ENCODE data around the gene MMP27.

MMP27 gene

GRCh38 chr11:102703826-102704493 is 1.6 kb downstream of the MMP27 start:
- no peak for DNase-seq (ENCODE audit: low read depth)

- DNase-seq (ENCODE audit: low read depth) = no peak
Observed at GRCh38 chr11:102695201-102695600, 10.4 kb downstream of the MMP27 start.

GRCh38 chr11:102685754-102686153 is 19.8 kb downstream of the MMP27 start:
- no peak for DNase-seq (ENCODE audit: low read depth)

- no peak for DNase-seq (ENCODE audit: low read depth)
Observed at GRCh38 chr11:102685338-102685737, 20.2 kb downstream of the MMP27 start.

GRCh38 chr11:102683277-102683676 is 22.3 kb downstream of the MMP27 start:
- DNase-seq (ENCODE audit: low read depth) = no peak

- DNase-seq (ENCODE audit: low read depth) = no peak
Observed at GRCh38 chr11:102680945-102681344, 24.6 kb downstream of the MMP27 start.

GRCh38 chr11:102678022-102678421 is 27.5 kb downstream of the MMP27 start:
- DNase-seq (ENCODE audit: low read depth) = no peak

GRCh38 chr11:102676084-102676483 is 29.5 kb downstream of the MMP27 start:
- no peak for DNase-seq (ENCODE audit: low read depth)

- DNase-seq (ENCODE audit: low read depth) = no peak
Observed at GRCh38 chr11:102669664-102670063, 35.9 kb downstream of the MMP27 start.

GRCh38 chr11:102666331-102666957 is 39.1 kb downstream of the MMP27 start:
- DNase-seq (ENCODE audit: low read depth) = no peak

GRCh38 chr11:102664001-102664752 is 41.4 kb downstream of the MMP27 start:
- DNase-seq (ENCODE audit: low read depth) = no peak

GRCh38 chr11:102662607-102663006 is 43.0 kb downstream of the MMP27 start:
- DNase-seq (ENCODE audit: low read depth) = no peak

- no peak for DNase-seq (ENCODE audit: low read depth)
Observed at GRCh38 chr11:102661040-102661439, 44.5 kb downstream of the MMP27 start.

- DNase-seq (ENCODE audit: low read depth) = no peak
Observed at GRCh38 chr11:102656528-102656927, 49.0 kb downstream of the MMP27 start.

GRCh38 chr11:102655547-102655946 is 50.0 kb downstream of the MMP27 start:
- no peak for DNase-seq (ENCODE audit: low read depth)

GRCh38 chr11:102654761-102655160 is 50.8 kb downstream of the MMP27 start:
- DNase-seq (ENCODE audit: low read depth) = no peak

GRCh38 chr11:102653744-102654291 is 51.8 kb downstream of the MMP27 start:
- DNase-seq (ENCODE audit: low read depth) = no peak

GRCh38 chr11:102647430-102647829 is 58.1 kb downstream of the MMP27 start:
- no peak for DNase-seq (ENCODE audit: low read depth)

- DNase-seq (ENCODE audit: low read depth) = no peak
Observed at GRCh38 chr11:102643941-102644340, 61.6 kb downstream of the MMP27 start.

Measured in stimulated activated CD4-positive, alpha-beta T cell treated with anti-CD3 and anti-CD28 coated beads, Interleukin-2, amount 100 ng/mL, for 4 hours (primary cell).